Measurements from ENCODE around the gene CFAP74.

The CFAP74 gene

DNA sequence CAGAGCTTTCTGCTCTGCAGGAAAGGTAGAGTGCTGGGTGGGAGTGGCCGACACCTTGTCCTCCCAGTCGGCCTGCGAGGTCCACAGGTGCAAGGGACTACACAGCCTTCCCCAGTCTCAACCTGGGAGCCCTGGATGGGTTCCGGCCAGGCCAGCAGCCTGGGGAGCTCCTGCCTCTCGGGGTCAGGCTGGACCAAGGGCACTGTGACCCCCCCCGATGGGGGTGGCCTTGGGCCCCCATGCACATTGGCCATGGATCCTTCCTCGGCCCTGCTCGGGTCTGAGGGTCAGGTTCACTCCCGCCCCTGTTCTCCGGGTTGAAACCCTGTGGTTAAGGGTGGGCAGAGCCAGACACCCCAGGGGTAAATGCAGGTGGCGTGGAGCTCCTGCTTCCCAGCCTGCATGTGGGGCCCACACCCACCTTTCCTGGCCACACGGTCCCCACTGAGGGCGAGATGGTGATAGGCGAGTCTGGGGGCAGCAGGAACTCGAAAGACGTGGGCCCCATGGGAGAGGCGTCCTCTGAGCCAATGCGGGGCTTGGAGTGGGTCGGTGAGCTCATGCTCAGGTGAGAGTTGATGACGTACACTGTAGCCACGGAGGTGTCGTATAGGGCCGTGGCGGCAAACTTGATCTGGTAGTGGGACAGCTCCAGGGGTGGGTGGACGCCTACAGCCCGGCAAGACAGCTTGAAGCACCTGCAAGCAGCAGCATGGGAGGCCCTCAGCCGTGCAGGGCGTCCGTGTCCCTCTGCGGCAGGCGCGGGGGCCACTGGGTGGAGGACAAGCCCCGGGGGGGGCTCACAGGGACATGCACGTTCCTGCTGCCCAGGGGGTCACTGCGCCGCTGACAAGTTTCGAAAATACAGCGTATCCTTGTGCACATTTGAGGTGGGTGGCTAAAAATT, 73.7 kb downstream of the CFAP74 start:
- DNase-seq (ENCODE audit: extremely low read depth in 1 of 2, low read depth in 1 of 2), result no peak

DNA sequence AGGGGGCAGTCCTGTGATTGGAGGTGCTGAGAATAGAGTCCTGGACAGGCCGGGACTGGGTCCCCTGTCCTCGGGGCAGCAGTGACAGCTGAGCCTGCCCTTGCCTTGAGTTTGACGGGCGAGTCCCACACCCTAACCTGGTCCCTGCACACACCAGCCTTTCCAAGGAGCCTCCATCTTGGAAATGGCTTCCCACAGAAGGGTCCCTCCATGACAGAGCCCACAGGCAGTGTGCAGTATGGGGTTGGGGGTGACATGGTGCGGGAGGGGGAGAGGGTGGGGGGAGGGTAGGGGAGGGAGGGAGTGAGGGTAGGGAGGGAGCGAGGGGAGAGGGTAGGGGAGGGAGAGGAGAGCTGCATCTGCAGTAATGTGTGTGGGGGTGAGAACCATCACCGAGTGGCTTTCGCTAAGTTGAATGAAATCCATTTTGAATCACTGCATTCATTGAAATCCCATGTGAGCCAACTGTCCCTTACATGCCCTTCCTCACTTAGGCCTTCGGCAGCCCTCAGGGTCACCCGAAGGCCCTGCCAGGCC, 74.4 kb downstream of the CFAP74 start:
- no peak for DNase-seq (ENCODE audit: extremely low read depth in 1 of 2, low read depth in 1 of 2)

DNA sequence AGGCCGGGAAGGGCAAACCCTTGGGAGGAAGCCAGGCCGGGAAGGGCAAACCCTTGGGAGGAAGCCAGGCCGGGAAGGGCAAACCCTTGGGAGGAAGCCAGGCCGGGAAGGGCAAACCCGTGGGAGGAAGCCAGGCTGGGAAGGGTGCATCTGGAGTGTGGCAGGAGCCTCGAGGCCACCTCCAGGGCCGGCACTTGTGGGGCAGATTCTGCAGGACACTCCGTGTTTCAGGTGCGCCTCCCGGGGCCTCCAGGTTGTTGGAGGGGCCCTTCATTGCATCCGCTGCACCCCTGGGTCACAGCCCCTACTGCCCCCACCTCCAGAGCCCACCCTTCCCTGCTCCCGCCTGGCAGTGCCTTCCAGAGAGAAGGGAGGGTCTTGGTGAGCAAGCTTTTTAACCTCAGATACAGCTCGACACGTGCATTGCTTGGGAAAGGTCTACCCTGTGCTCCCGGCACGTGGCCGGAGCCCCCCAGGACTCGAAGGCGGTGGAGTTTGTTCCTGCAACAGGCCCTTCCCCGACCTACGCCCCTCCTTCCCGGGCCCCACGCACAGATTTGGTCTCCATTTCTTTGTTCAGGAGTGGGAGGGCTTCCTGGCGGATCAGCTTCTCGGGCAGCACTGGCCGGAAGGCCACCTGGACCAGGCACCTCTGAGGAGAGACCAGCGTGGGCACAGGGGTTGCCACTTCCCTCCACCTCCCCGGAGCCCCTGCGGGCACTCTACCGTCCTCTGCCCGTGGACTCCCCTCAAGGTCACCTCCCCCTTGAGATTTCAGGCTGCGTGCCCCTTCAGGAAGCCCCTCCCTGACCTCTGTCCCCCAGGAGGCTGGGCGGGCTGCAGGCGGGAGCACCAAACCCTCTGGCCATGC, 75.1 kb downstream of the CFAP74 start:
- DNase-seq (ENCODE audit: extremely low read depth in 1 of 2, low read depth in 1 of 2), result no peak

DNA sequence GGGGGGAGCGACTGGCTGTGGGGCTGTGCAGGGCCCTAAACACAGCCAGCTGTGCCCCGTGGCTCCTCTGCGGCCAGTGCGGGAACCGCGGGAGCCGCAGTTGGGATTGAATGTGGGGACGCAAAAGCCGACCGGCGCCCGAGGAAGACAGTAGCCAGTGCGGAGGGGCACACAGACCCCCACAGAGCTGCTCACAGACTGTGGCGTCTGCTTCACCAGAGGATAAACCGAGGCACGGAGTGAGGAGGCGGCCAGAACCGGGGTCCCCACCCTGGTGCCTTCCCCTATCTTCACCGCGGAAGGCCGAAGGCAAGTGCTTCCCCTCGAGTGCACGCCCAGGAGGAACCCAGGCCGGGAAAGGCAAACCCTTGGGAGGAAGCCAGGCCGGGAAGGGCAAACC, 75.8 kb downstream of the CFAP74 start:
- DNase-seq (ENCODE audit: extremely low read depth in 1 of 2, low read depth in 1 of 2), result no peak

DNA sequence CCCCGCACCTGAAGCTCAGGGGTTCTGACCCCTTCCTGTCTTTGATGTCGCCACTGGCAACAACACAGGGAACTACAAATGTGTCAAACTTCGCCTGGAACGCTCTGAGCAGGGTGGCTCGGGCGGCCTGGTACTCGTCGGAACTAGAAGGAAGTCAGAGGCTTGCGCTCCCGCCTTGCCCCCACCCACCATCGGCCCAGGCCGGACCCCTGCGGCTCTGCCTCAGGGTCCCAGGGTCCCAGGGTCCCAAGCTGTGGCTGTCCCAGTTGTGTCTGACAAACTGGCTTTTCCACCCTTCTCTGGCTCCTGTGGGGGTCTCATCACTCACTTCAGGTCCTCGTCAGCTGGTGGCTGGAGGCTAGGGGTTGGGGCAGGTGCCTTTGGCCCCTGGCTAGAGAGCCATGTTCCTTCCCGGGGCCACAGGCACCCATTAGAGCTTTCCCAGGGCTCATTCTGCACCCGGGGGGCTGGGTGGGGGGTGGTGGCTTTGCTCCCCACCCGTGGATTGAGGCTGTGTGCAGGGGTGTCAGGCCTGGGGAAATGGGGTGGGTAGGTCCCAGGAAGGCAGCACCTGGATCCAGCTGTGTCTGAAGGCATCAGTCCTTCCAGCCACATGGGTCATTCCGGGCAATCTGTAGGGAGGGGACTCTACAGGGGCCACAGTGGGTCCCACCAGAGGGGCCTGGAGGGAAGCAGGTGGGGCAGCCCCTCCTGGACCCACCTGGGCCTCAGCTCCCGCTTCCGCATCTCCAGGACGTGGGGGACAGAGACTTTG, 76.5 kb downstream of the CFAP74 start:
- no peak for DNase-seq (ENCODE audit: extremely low read depth in 1 of 2, low read depth in 1 of 2)

DNA sequence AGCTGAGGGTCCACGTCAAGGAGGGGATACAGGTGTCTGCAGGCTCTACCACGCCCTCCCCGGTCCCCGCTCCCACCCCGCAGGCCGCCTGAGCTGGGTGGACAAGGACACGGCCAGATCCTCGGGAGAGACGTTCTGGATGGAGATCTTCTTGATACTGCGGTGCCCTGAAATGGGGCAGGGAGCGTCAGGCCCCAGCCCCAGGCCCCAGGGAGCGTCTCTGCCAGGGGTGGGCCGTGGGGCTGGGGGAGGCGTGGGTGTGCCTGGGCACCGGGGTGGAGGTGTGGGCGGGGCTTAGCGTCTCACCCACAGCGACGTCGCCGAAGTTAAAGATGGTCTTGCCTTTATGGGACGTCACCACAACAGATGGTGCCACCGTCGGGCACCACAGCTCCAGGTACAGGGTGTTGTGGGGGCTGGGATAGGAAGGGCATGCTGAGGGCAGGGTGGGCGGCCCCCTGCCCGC, 77.2 kb downstream of the CFAP74 start:
- DNase-seq (ENCODE audit: extremely low read depth in 1 of 2, low read depth in 1 of 2), result no peak

DNA sequence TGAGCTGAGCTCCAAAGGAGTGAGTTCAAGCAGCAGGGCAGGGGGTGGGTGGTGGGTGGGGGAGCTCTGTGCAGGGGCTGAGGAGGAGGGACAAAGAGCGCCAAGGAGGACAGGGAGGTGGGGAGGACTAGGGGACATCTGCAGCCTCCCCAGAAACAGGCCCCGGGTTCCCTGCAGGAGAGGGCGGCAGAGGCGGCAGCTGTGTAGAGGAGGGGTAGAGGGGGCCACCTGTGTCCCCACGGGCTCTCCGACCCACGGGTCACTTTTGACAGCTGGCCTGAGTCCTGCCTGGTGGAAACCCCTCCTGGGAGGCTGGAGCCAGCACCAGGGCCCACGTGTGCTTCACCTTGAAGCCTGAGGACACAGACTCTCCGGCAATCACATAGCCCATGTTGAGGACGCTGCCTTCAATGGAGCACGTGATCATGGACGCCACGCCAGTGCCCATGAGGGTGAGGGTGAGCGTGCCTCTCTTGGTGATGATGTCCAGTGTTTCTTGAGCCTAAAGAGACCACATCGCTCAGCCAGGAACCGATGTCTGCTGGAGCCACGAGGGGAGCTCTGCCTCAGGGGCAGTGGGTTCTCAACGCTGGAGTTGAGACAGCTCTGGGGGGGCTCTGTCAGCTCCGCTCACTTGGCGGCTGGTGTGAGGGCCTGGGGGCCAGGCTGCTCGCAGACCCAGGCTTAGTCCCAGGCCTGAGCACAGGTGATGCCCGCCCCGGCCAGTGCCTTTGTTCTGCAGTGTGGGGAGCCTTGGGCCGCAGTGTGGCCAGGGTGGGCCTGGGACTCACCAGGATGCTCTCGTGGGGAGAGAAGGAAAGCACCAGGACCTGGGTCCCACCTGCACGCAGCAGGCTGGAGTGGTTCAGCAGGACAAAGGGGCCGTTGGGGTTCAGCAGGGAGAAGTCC, 77.9 kb downstream of the CFAP74 start:
- no peak for DNase-seq (ENCODE audit: extremely low read depth in 1 of 2, low read depth in 1 of 2)

DNA sequence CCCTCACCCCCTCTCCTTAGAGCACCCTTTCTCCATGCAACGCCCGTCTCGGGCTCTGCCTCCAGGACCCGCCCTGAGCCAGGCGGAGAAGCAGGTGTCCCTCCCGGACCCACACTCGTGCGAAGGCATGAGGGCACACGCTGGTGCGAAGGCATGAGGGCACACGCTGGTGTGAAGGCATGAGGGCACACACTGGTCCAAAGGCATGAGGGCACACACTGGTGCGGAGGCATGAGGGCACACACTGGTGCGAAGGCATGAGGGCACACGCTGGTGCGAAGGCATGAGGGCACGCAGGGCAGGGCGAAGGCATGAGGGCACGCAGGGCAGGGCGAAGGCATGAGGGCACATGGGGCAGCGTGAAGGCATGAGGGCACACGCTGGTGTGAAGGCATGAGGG, 78.7 kb downstream of the CFAP74 start:
- no peak for DNase-seq (ENCODE audit: extremely low read depth in 1 of 2, low read depth in 1 of 2)

DNA sequence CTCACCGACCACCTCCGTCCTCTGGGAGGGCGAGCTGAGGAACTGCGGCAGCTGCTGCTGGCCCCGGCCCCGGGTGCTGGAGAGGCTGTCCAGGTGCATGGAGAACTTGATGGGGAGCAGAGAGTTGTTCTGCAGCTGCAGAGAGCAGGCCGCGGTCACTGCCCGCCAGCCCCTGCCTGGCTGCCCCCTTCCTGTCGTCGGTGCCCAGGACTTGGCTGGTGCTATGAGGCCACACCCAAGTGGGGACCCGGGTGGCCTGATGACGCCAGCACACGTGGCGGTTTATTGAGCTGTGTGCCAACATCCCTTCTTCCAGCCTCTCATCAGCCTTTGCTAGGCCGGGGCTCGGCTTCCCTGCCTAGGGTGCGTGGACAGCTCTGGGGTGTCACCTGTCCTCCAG, 79.2 kb downstream of the CFAP74 start:
- no peak for DNase-seq (ENCODE audit: extremely low read depth in 1 of 2, low read depth in 1 of 2)

DNA sequence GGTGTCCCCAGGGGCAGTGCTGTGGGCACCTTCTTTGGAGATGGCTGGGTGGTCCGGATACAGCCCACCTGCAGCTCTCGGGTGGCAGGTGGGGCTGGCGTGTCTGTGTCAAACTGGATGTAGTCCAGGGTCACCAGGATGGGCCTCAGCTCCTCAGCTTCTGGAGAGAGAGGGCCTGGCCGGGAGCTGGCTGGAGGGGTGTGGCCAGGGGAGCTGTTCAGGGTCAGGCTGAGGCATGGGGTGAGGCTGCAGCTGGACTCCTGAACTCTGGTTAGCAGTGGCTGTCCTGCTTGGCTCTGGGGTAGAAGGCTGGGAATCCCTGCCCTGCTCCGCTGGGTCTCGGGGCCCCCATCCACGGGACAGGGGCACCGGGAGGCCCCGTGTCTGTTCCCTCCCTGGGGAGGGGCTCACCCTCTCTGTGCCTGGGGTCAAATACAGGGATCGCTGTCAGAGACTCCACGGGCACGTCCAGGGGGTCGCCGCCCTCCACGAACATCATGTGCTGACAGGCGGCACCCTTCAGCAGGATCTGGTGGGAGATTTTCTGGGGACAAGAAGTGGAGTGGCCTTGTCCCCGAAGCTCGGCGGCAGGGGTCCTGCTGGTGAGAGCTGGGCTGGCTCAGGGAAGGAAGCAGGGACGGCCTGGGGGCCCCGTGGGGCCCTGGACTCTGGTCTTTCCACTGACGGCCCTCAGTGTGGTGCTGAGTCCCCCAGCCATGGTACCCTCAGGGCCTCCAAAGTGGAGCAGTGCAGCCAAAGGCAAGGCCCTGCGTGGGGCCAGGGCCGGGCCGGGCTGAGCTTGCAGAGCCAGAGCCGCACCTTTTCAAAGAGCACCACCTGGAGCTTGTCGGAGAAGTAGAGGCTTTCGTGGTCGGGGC, 80.4 kb downstream of the CFAP74 start:
- no peak for DNase-seq (ENCODE audit: extremely low read depth in 1 of 2, low read depth in 1 of 2)

DNA sequence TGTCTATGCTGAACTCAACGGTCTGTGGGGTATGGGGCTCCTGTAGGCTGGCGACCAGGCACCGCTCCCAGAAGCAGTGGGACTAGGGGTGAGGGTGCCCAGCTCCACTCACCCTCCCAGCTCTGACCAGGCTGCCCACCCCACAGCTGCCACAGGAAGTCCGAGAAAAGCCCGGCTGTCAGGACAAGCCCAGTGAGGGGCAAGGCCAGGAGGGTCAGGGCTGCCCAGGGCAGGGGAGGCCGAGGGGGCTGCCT, 81.0 kb downstream of the CFAP74 start:
- DNase-seq (ENCODE audit: extremely low read depth in 1 of 2, low read depth in 1 of 2), result no peak

DNA sequence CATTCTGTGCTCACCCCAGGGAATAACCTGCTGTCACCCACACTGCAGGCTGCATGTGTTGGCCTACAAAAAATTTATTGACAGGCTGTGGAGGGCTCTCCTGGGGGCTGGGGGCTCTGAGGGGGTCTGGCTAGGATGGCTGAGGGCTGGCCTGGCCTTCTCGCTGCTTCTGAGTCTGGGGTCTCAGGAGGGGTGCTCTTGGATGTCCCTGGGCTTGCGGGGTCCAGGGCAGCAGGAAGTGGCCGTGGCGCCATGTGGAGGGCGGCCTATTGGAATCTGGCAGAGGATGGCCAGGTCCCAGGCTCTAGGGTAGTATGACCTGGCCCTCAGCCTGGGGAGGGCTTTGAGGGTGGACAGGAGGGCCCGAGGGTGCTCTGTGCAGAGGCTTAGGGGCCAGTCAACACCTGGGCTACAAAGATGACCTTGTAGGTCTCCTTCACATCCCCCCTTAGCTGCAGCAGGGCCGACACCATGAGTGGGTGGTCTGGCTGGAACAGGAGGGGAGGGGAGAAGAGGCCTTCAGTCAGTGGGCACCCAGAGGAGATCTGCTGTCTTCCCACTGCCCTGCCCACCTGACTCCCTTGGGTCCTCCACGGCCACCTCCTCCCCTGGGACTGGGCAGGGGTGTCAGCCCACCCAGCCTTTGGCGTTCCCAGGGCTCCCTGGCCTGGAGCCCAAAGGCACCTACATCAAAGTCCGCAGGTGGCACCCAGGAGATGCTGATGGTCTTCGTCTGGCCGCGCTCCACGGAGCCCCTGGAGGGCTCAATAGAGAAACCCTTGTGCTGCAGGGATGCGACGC, 81.5 kb downstream of the CFAP74 start:
- no peak for DNase-seq (ENCODE audit: extremely low read depth in 1 of 2, low read depth in 1 of 2)

DNA sequence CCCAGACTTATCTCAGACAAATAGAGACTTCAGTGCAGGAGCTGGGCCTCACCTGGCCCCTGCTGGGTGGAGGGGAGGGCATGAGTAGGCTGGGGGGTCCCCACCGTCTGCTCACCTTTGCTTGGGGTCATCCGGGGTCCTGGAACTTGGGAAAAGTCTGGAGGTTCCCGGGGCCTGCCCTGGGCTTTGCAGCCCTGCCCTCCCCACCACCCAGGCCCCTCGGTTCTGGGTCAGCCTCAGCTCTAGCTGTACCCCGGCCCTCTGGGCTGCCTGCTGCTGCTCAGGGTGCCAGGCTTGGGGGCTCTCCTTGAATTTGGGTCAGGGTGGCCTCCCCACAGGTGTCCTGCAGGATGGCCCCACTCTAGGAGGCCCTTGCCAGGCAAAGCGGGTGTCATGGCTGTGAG, 82.1 kb downstream of the CFAP74 start:
- DNase-seq (ENCODE audit: extremely low read depth in 1 of 2, low read depth in 1 of 2), result no peak

DNA sequence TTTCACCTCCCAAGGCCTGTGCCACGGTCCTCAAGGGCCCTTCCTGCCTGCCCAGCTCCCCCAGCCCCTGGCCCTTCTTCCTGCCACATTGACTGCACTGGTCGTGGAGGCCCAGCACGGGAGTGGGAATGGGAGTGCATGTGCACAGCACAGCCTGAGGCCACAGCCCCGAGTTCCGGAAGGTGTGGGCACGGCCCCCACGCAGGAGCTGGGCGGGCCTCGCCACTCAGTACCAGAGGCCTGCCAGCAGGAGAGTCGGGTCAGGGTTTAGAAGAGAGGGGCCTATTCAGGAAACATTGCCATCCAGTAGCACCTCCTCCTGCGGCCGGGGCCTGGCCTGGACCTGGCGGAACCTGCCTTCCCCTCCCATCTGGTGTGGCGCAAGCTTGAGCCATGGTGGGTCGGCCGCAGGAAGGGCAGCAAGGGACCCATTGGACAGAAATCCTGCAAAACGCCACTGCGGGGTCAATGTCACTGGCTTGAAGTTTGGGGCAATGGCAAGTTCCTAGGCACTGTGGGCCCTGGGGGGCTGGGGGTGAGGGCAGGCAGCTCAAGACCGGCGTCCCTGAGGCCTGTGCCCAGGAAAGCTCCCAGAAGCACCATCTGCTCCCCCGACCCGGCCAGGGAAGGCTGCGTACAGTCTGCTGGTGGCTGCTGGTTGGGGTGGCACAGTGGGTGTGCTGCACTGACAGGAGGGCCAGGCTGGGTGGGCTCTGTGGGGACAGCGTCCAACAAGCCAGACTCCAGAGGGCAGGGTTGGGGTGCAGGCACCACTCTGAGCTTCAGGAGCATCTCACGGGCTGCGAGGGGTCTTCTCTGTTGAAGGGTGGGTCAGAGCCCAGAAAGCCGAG, 82.8 kb downstream of the CFAP74 start:
- no peak for DNase-seq (ENCODE audit: extremely low read depth in 1 of 2, low read depth in 1 of 2)

DNA sequence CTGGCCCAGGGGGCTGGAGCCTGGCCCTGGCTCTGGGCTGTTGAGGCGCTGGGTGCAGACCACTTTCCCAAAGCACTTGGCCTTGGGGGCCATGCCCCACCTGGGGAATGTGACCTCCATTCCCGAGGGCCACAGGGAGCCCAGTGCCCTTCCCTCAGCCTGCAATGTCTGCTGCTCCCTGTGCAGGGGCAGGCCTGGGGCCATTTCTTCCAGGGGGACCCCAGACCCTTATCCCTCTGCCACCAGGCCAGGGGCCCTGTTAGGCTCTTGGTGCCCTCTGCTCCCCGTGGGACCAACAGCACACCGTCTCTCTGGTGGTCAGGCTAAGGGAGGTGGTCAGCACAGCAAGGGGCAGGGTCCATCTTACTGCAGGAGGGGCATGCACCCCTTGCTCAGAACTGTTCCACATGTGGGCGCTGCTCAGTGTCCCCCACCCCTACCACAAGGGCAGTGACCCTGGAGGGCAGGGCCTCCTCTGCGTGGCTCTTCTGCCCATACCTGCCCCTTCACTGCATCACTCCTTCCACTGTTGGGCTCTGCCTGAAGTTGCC, 83.5 kb downstream of the CFAP74 start:
- DNase-seq (ENCODE audit: extremely low read depth in 1 of 2, low read depth in 1 of 2), result no peak

DNA sequence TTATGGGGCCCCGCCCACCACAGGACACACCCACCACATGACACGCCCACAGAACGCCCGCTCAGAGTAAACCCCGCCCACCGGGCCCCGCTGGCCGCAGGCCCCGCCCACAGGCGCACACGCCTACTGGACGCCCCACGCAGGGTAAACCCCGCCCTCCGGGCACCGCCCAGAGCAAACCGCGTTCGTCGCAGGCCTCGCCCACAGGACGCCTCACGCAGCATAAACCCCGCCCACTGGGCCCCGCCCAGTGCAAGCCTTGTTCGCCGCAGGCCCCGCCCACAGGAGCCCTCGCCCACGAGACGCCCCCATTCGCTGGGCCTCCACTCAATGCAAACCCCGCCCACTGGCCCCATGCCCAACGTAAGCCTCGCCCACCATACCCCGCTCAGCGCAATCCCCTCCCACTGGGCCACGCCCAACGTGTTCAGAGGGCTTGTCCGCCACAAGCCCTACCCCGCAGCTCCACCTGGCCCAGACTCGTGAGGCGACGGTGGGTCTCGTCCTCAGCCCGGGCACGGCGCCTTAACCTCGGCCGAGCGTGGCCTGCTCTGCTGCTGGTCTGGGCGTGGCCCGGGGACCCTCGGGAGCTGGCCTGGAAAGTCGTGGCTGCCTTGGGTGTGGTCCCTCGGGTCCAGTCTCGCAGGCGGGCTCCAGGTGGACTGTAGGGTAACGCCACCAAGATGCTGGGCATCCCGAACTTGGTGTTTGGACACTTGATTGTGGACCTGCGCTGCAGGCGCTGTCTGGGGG, 84.1 kb downstream of the CFAP74 start:
- peak; percentile 97 to 99 for DNase-seq (ENCODE audit: extremely low read depth in 1 of 2, low read depth in 1 of 2)

Data from stimulated activated CD8-positive, alpha-beta memory T cell treated with anti-CD3 and anti-CD28 coated beads, Interleukin-7, amount 100 ng/mL, for 48 hours (primary cell).